Activated effector memory CD4-positive, alpha-beta T cell treated with Interleukin-2 at 50 U/mL for 16 hours (primary cell): ENCODE results near the gene CREBBP.
A peak's percentile ranks its signal among the peaks of the same experiment; 100 is the strongest.

ENCODE experiments used
- DNase-seq: peaks from one replicate; pipeline ENCODE4 v3.0.0-alpha.2; 2020

The CREBBP gene

GRCh38 chr16:3702082-3702481 lies 178.4 kb downstream of the CREBBP start:
- DNase-seq = no peak

GRCh38 chr16:3701531-3701930 lies 179.0 kb downstream of the CREBBP start:
- DNase-seq = no peak

GRCh38 chr16:3698941-3699340 lies 181.6 kb downstream of the CREBBP start:
- no peak for DNase-seq

- no peak for DNase-seq
Observed at GRCh38 chr16:3696425-3697218, 183.9 kb downstream of the CREBBP start.

GRCh38 chr16:3695610-3696369 lies 184.7 kb downstream of the CREBBP start:
- DNase-seq = no peak

- DNase-seq = no peak
Observed at GRCh38 chr16:3694051-3694450, 186.5 kb downstream of the CREBBP start.

- DNase-seq = no peak
Observed at GRCh38 chr16:3691761-3692160, 188.8 kb downstream of the CREBBP start.

- no peak for DNase-seq
Observed at GRCh38 chr16:3690980-3691720, 189.4 kb downstream of the CREBBP start.

- DNase-seq = peak; percentile 74
Observed at GRCh38 chr16:3690470-3690928, 190.0 kb downstream of the CREBBP start.

- DNase-seq = no peak
Observed at GRCh38 chr16:3689731-3690130, 190.8 kb downstream of the CREBBP start.

GRCh38 chr16:3687792-3688191 lies 192.7 kb downstream of the CREBBP start:
- DNase-seq = no peak

GRCh38 chr16:3687021-3687420 lies 193.5 kb downstream of the CREBBP start:
- DNase-seq = no peak

- no peak for DNase-seq
Observed at GRCh38 chr16:3681206-3681605, 199.3 kb downstream of the CREBBP start.

- DNase-seq = no peak
Observed at GRCh38 chr16:3677994-3678393, 202.5 kb downstream of the CREBBP start.

GRCh38 chr16:3675601-3676130 lies 204.8 kb downstream of the CREBBP start:
- no peak for DNase-seq
